Liver (tissue), 2 donors: Measurements from ENCODE around the gene NTNG1.

Experiments
- CTCF ChIP-seq: fragments of 150-350 bp; IDR thresholded peaks from 2 replicates; pipeline ENCODE4 v1.5.1; 2017; ENCODE audit warnings: improper control_type of control experiment, low read depth, low read length; ENCODE audit not compliant: missing input control
- YY1 ChIP-seq: IDR thresholded peaks from 2 replicates; pipeline ENCODE4 v1.6.1; 2016; ENCODE audit warnings: antibody characterized with exemption, mild to moderate bottlenecking
- donor health status: healthy.

- TF ChIP-seq CTCF: no peak
- TF ChIP-seq YY1: no peak
Observed at GRCh38 chr1:107483949-107484348, 343.1 kb downstream of the NTNG1 start.
